Heart left ventricle (tissue), 16 donors: ENCODE data around the gene CIB1. TPM values are rescaled to one million over a fixed set of nuclear protein-coding genes. Genes with fewer than 3 reads are reported as not detected.
A peak's percentile ranks its signal among the peaks of the same experiment; 100 is the strongest.

Source experiments
- ATAC-seq, 4 donors: fragments of 200-7000 bp; cut with Tn5 transposase; one replicate each; pipeline ENCODE4 v1.9.1; 2020 to 2022; ENCODE audit warnings: moderate library complexity in 4 of 4, mild to moderate bottlenecking in 3 of 4, moderate number of reproducible peaks in 1 of 4
- DNase-seq, 5 donors: peaks; one replicate each; pipeline ENCODE4 v3.0.0-alpha.2; 2020
- H3K27ac ChIP-seq, 12 donors: fragments of 200-600 bp; sonication (generic) in 4 of 12; one replicate each; pipeline versions ENCODE4 v1.5.0 to v1.8.0; 2016 to 2022; ENCODE audit warnings: mild to moderate bottlenecking in 2 of 12
- H3K27me3 ChIP-seq, 9 donors: fragments of 200-600 bp; sonication (generic) in 2 of 9; one replicate each; pipeline versions ENCODE4 v1.5.1 to v1.8.0; 2016 to 2022; ENCODE audit warnings: mild to moderate bottlenecking in 3 of 9
- H3K36me3 ChIP-seq, 9 donors: fragments of 200-600 bp; sonication (generic) in 2 of 9; one replicate each; pipeline versions ENCODE4 v1.5.0 to v1.8.0; 2018 to 2022; ENCODE audit warnings: mild to moderate bottlenecking in 2 of 9
- H3K4me1 ChIP-seq, 12 donors: fragments of 200-600 bp; sonication (generic) in 4 of 12; one replicate each; pipeline versions ENCODE4 v1.5.0 to v1.8.0; 2016 to 2022; ENCODE audit warnings: mild to moderate bottlenecking in 3 of 12
- H3K4me3 ChIP-seq, 12 donors: fragments of 200-600 bp; sonication (generic) in 4 of 12; one replicate each; pipeline versions ENCODE4 v1.5.0 to v1.8.0; 2017 to 2022; ENCODE audit warnings: mild to moderate bottlenecking in 9 of 12, moderate library complexity in 4 of 12
- H3K9me3 ChIP-seq, 12 donors: fragments of 200-600 bp; sonication (generic) in 4 of 12; one replicate each; pipeline versions ENCODE4 v1.5.0 to v1.8.0; 2016 to 2022; ENCODE audit warnings: mild to moderate bottlenecking in 1 of 12
- POLR2A ChIP-seq, 2 donors: fragments of 450-650 bp; IDR thresholded peaks; one replicate each; pipeline ENCODE4 v1.6.1; 2017; ENCODE audit warnings: antibody characterized with exemption in 2 of 2, mild to moderate bottlenecking in 2 of 2, moderate library complexity in 2 of 2
- WGBS, 4 donors: extraction: QIAGEN DNeasy Blood & Tissue Kit in 2 of 4; methylation state at CpG; one replicate each; pipeline versions ENCODE4 v1.1.5 to v1.1.7; 2013 to 2018; 5-methylcytosine and 5-hydroxymethylcytosine counted together
- intact Hi-C, 10 donors: fragments of 100-400 bp; cut with DNase I; formaldehyde crosslinking; loops; one replicate each; pipeline versions ENCODE4 v1.11.1 to v1.14.2; 2022
- polyA plus RNA-seq, 2 donors: library from polyadenylated mRNA; stranded (reverse); fragments of 200-250 nt; gene quantifications; one replicate each; pipeline ENCODE4 v1.2.3, GENCODE V29; 2013
- total RNA-seq, 9 donors: library from RNA; depleted of rRNA in 2 of 9; stranded (reverse); fragments of >200 nt in 2 of 9; fragmentation: NEBNext Ultra II Directional in 3 of 9; extraction: Animal tissue kit (Norgen Biotek cat#: 25700) in 3 of 9; gene quantifications; one replicate each; pipeline versions ENCODE4 v1.1.0 to v1.2.4, GENCODE V29; 2016 to 2023
- TF ChIP-seq, protein P1 (sequence below), 12 donors: fragments of 200-600 bp; sonication (generic) in 4 of 12; IDR thresholded peaks; one replicate each; pipeline versions ENCODE4 v1.5.0 to v1.8.0; 2018 to 2022; ENCODE audit warnings: antibody characterized with exemption in 12 of 12, mild to moderate bottlenecking in 5 of 12
- donor health status: ischemic (EF 13 %, LVEDD 7.1; RV severe dilation, severe dysfunction).
- donor health status: healthy with polysubstance abuse.
- donor health status: DM: no; HTN: yes; CAD: no.
- donor health status: DM: no; HTN: no; CAD: no.
- donor health status: ischemic (EF 25% LVEDD 6.9; RV normal size, moderate dysfunction).
- donor health status: ischemic (EF 25% LVEDD 5.7; RV mildly dilated, moderate dysfunction).
- donor health status: healthy.
- donor health status: DM: yes; HTN: yes; CAD: no.
- donor health status: ischemic (EF 35%, LVEDD 5.7; RV mildly dilated, moderate dysfunction).
- donor health status: nonischemic (EF 11% LVEDD 7.7; RV severe dilation, severe dysfunction).
- donor health status: DM: yes; HTN: yes; CAD: no.
- donor health status: PGD.
- donor health status: ischemic (EF 29% LVEDD 5.4; RV normal size, mild dysfunction).
- donor health status: nonischemic (EF 23%, LVEDD 6.1; RV moderate dilation, normal function).

CIB1 gene
- total and polyA plus RNA-seq, 11 donors, result 38.7 to 145 (median 80.8) TPM

DNA sequence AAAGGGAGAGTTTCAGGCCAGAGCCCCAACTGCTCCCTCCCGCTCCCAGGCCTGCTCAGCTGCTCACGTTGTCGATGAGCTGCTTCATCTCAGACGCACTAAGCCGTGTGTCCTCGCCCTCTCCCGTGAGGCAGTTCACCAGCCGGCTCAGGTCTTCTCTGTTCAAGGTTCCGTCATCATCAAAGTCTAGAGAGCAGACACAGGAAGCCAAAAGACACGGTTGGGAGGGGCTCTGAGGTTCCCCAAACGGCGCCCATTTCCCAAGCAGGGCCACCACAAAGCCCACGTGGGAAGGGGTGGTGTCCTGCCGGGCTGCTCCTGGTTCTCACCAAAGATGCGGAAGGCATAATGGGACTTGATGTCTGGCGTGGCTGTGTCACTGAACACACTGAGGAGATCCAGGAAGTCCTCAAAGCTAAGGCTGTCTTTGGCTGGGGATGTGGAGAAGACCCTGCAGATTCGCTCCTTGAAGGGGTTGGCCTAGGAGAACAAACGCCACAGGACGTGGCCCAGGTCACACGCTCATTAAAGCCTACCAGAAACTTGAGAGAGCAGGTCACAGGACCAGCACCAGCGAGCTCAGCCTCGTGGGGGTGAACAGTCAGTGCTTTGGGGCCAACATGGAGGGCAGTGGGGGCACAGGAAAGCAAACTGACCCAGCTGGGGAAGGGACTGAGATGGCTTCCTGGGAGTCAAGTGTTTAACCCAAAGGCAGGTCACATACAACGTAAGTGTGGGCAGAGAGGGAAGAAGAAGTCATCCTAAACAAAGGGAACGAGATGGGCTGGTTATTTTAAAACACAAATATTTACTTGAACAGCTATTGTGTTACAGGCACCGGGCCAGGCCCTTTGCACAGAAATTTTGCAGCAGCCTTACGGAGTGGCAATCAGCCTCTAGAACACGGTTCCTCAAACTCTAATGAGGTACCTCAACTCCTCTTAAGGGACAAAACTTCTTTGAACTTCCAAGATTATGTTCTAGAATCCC lies 2.4 kb downstream of the CIB1 start:
- Histone ChIP-seq H3K4me1 (peaks cover 3 to 53% (median 30%) of the 10 kb centered on the region in 12 donors), H3K4me3 (peak overlapping the region in 1 of 12 donors; percentile 13), H3K27me3 (no peaks in the 10 kb centered on the region), H3K9me3 (no peaks in the 10 kb centered on the region), H3K36me3 (peaks cover 0 to 68% (median 47%) of the 10 kb centered on the region in 9 donors), H3K27ac (peak overlapping the region in 11 of 12 donors; percentile 50 to 95 (median 77))
- 67 to 79% (median 71%) methylated on average over 23 to 27 of the region's 27 CpGs for WGBS, 4 donors
- TF ChIP-seq, protein P1, sequence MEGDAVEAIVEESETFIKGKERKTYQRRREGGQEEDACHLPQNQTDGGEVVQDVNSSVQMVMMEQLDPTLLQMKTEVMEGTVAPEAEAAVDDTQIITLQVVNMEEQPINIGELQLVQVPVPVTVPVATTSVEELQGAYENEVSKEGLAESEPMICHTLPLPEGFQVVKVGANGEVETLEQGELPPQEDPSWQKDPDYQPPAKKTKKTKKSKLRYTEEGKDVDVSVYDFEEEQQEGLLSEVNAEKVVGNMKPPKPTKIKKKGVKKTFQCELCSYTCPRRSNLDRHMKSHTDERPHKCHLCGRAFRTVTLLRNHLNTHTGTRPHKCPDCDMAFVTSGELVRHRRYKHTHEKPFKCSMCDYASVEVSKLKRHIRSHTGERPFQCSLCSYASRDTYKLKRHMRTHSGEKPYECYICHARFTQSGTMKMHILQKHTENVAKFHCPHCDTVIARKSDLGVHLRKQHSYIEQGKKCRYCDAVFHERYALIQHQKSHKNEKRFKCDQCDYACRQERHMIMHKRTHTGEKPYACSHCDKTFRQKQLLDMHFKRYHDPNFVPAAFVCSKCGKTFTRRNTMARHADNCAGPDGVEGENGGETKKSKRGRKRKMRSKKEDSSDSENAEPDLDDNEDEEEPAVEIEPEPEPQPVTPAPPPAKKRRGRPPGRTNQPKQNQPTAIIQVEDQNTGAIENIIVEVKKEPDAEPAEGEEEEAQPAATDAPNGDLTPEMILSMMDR (IDR thresholded peaks at IDR 0.05), result no peak
- no peak for TF ChIP-seq POLR2A (IDR thresholded peaks at IDR 0.05)
- ATAC-seq (no peak), DNase-seq (no peak)
- intact Hi-C loops, result loop anchor here in 2 of 10 donors (2.0 to 5.0 kb wide), 2 partner anchors 36 to 337 kb away; partner anchors contain the start of gene NGRN (in 1 of the 2)

DNA sequence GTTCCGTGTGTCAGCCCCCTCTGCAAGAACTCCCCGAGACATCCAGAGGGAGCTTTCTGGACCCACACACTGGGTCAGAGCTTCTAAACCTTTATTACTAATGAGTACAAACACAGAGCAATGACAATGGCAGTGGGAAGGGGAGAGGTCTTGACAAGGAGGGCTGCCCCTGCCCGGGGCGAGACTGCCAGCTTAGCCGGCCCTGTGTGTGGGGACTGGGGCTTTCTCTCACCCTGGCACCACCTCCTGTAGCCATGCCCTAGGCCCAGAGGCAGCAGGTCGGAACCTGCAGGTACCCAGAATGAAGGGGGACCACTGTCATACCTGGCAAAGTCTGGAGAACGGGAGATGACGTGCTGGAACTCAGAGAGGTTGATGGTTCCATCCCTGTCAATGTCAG lies 3.1 kb downstream of the CIB1 start:
- Histone ChIP-seq H3K27ac (peak overlapping the region; percentile 50 to 95 (median 77)), H3K9me3 (no peaks in the 10 kb centered on the region), H3K27me3 (no peaks in the 10 kb centered on the region), H3K4me3 (peak overlapping the region in 1 of 12 donors; percentile 9), H3K36me3 (peaks cover 0 to 68% (median 53%) of the 10 kb centered on the region in 9 donors), H3K4me1 (peaks cover 3 to 53% (median 30%) of the 10 kb centered on the region in 12 donors)
- 74 to 88% (median 85%) methylated on average over 8 of the region's 8 CpGs for WGBS, 4 donors
- intact Hi-C loops, result loop anchor here in 1 of 10 donors (5.0 kb wide), 1 partner anchor 37 kb away; the partner anchor contains the start of gene NGRN
- TF ChIP-seq, protein P1 (IDR thresholded peaks at IDR 0.05), result no peak
- no peak for TF ChIP-seq POLR2A (IDR thresholded peaks at IDR 0.05)
- DNase-seq (no peak), ATAC-seq (no peak)

DNA sequence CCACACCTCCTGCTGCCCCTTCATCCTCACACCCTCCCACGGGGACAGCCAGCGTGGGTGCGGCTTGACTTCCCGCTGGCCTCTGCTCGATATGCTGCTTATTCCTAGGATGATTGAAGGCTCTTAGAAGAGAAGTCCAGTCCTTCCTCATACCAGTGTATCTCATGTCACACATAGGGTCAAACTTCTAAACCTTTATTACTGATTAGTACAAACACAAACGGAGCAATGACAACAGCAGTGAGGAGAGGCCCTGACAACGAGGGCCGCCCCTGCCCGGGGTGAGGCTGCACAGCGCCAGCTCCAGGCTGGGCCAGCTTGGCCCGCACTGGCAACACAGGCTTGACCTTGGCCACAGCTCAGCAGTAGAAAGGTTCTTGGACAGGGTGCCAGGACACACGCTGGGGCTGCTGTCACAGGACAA lies 3.7 kb downstream of the CIB1 start:
- WGBS, 4 donors, result 47 to 60% (median 52%) methylated on average over 10 to 12 of the region's 12 CpGs
- TF ChIP-seq, protein P1 (IDR thresholded peaks at IDR 0.05), result peak in 1 of 12 donors; percentile 4
- no peak for TF ChIP-seq POLR2A (IDR thresholded peaks at IDR 0.05)
- Histone ChIP-seq H3K27me3 (no peaks in the 10 kb centered on the region), H3K36me3 (peaks cover 0 to 72% (median 59%) of the 10 kb centered on the region in 9 donors), H3K9me3 (no peaks in the 10 kb centered on the region), H3K4me3 (no peak overlapping the region), H3K27ac (peak overlapping the region; percentile 50 to 95 (median 77)), H3K4me1 (peaks cover 3 to 52% (median 29%) of the 10 kb centered on the region in 12 donors)
- DNase-seq, result peak in 4 of 5 donors; percentile 64 to 80 (median 72)
- intact Hi-C loops, result loop anchor here in 1 of 10 donors (5.0 kb wide), 1 partner anchor 37 kb away; the partner anchor contains the start of gene NGRN
- peak; percentile 49 to 65 (median 62) for ATAC-seq

DNA sequence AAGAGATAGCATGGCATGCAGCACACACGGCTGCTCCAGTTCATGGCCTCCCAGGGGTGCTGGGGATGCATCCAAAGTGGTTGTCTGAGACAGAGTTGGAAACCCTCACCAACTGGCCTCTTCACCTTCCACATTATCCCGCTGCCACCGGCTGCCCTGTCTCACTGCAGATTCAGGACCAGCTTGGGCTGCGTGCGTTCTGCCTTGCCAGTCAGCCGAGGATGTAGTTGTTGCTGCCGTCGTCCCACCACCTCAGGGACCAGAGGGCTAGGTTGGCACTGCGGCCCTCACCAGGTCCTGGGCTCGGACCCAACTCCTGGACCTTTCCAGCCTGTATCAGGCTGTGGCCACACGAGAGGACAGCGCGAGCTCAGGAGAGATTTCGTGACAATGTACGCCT lies 4.8 kb downstream of the CIB1 start:
- no peaks in the 10 kb centered on the region for H3K27me3 ChIP-seq
- H3K36me3 ChIP-seq, result peaks cover 0 to 81% (median 70%) of the 10 kb centered on the region in 9 donors
- no peak for TF ChIP-seq POLR2A (IDR thresholded peaks at IDR 0.05)
- TF ChIP-seq, protein P1 (IDR thresholded peaks at IDR 0.05), result no peak
- no peaks in the 10 kb centered on the region for H3K9me3 ChIP-seq
- peak overlapping the region in 1 of 12 donors; percentile 70 for H3K27ac ChIP-seq
- WGBS, 4 donors, result 70 to 91% (median 82%) methylated on average over 12 to 15 of the region's 15 CpGs
- DNase-seq (no peak), ATAC-seq (no peak)
- no peak overlapping the region for H3K4me3 ChIP-seq
- intact Hi-C loops, result no loop called here
- H3K4me1 ChIP-seq, result peaks cover 0 to 46% (median 24%) of the 10 kb centered on the region in 12 donors
